ENCODE measurements around the gene ENPP3.
"Not testable (repeated sequence)": the region's sequence is repeated elsewhere in the genome, so short reads cannot be mapped to it uniquely, and the experiment has no call there.

Gene ENPP3

DNA sequence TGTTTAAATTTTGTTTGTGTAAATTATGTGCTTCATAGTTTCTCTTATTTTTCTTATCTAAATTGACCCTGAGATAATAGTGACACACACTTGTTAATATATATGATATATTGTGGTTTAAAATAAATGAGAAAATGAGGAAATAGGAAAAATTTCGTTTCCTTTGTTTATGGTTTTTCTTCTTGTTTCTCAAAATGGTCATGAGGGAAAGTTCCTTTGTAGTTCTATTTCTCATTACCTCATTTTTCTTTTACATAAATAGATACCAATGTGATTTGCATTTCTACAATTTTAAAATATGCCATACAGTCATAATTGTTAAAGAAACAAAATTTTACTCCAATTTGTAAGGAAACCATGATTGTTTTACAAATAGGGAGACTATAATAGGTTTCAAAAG lies 54.9 kb downstream of the ENPP3 start:
- DNase-seq, result no peak

DNA sequence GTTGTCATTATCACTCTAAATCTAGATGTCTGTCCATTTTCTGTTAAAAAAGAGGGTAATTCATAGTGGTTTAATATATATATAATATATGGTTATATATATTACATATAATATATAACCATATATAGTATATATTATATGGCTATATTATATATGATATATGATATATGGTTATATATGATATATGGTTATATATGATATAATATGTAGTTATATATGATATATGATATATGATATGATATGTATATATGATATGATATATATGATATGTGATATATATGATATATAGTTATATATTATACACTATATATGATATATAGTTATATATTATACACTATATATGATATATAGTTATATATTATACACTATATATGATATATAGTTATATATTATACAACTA lies 55.5 kb downstream of the ENPP3 start:
- DNase-seq, result no peak

DNA sequence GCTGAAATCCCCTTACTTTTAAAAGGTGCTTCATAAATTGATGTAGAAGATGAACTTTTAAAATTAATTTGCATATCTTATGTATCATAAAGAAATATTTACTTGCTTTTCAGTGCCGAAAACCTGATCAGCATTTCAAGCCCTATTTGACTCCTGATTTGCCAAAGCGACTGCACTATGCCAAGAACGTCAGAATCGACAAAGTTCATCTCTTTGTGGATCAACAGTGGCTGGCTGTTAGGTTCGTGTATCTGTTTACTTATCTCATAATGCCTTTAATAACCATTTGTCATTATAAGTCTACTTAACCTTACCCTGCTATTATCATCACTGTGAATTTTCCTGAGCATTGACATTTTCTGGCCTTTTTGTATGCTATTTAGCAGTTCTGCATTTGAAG lies 56.3 kb downstream of the ENPP3 start:
- DNase-seq, result no peak

DNA sequence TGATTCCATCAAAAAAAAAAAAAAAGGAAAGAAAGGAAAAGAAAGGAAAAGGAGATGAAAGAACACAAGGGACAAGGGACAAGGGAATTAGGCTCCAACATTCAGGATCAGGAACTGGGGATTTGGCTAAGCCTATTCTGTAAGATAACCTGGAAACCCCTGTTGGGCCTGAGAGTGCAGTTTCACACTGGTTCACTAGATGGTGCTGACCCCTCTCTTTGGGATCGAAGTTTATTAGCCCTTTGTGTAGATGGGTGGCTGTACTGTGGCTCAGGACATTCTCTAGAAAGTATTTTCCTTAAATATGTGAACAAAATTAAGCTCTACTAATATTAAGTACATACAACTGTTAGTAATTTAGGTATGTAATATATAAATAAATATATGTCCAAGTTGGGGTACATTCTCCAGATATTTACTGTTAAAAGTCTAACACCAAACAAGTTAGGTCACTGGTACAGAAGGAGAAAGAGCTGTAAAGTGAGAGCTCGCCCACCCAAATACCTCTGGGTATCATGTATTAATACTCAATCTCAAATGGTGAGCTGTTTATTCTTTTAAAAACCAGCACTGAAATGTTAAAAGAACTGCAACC lies 57.8 kb downstream of the ENPP3 start:
- DNase-seq, result peak; percentile 28

DNA sequence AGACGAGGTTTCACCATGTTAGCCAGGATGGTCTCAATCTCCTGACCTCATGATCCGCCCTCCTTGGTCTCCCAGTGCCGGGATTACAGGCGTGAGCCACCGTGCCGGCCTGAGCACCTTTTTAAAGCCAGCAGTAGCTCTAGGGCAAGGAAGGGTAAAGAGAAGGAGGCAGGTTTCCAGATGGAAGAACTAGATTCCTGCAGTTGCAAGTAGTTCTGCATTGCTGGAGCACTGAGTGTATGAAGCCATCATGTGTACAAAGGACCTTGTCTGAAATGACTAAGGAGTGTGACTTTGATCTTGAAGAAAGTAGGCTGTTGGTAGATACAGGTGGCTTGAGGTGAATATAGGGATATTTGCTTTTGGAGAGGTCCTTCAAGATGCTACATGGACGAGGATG lies 59.9 kb downstream of the ENPP3 start:
- no peak for DNase-seq

DNA sequence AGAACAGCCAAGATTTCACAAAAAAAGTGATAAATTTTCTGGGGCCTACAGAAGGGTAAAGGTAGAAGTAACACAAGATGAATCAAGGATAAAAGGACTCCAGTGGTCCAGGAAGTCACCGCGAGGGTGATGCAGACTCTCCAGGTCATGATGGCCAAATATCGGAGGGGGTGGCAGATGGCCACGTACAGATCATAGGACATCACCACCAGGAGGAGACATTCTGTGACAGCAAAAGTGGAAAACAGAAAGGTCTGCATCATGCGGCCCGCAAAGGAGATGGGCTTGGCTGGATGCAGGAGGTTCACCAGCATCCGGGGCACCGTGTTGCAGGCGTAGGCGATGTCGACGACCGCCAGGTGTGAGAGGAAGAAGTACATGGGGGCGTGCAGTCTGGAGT lies 63.7 kb downstream of the ENPP3 start:
- DNase-seq, result not testable (repeated sequence)

DNA sequence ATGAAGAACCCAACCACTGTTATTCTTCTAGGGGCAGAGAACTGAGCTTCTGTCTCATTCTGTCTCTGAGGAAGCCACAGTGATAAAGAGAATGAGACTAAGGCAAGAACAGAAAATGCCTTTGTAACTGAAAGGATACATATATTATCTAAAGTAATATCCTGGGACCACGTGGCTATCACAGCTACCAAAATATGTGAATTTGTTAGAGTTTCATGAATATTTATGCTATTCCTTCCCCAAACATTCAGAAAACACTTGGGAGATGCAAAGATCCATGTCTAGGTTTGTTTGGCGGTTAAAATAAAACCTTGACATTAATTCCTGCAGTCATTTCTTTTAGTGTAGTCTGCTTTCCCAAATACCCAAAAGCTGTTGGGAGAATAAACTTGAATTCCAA lies 66.8 kb downstream of the ENPP3 start:
- not testable (repeated sequence) for DNase-seq

DNA sequence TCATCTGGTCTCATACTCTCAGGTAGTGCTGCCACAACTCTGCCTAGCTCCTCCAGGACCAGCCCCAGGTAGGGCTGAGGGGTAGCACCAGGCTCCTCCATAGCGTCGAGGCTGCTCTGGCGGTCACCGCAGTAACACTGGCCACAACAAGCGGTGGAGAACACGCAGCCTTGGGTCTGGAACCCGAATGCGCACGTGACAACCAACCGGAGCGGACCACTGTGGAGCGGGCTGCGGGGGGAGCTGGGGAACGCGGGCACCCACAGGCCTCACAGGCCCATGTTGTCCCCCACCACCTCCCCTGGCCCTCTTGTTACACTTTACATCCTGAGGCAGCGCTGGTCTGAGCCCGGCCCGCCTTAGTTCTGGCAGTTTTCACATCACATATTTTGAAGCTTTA lies 73.8 kb downstream of the ENPP3 start, which contains the start of gene CTAGE9:
Gene CTAGE9 (minus strand): TSS at position 101 of the 400 bp plus-strand sequence. CDS start 0 bp downstream, at position 101.
- not testable (repeated sequence) for DNase-seq

DNA sequence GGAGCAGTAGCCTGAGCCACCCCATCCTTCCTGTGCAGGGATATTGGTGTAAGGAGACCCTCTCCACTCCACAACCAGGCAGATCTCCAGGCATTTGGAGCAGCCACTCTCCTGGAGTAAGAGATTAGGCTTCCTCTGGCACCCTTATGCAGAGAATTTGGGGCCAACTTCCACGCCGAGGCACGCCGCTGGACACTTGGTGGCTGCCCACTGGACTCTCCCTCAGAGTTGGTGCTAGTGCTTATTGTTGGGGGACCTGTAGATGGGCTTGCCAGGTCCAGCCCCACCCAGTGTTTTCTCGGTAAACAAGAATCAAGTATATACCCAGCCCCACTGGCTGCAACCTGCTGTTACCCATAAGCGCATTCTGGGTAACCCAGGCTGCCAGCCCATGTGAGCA lies 78.5 kb downstream of the ENPP3 start:
- not testable (repeated sequence) for DNase-seq

DNA sequence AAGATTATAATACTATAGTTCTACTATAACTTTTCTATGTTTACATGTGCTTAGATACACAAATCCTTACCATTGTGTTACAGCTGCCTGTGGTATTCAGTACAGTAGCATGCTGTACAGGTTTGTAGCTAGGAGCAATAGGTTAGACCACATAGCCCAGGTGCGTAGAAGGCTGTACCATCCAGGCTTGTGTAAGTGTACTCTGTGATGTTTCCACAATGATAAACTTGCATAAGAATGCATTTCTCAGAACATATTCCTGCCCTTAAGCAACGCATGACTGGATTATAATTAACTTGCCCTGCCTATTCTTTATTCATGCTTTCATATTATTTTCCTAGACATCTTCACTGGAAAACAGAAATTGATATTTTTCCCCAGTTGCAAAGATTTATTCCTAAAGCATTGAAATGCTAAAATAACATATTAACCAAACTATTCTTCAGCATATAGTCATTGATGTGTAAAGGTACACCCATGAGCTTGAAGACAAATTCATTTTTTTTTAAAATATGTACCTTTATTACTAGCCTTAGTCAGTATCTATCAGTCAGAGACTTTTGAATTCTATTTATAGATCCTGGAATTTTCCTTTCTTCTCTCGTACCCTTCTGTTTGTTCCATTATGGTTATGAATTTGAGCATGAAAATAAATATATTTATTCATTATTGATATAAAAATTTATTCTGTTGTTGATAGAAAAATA lies 80.9 kb downstream of the ENPP3 start:
- no peak for DNase-seq

DNA sequence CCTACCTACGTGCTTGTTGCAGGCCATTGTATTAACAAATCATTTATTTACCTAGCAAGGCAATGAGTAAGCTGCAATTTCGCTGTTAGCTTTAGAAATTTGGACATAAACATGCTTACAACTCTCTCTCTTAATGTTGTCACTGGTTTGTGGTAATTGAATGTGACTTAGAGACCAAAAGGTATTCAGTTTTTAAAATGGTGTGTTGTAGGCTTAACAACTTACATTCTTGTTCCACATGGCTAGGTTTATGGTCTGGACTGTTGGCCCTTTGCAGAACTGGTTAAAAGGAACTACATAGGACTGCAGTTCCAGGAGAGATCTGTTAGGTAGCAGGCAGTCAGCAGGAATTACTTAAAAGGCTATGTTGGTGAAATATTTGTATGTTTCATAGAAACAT lies 84.1 kb downstream of the ENPP3 start:
- no peak for DNase-seq

DNA sequence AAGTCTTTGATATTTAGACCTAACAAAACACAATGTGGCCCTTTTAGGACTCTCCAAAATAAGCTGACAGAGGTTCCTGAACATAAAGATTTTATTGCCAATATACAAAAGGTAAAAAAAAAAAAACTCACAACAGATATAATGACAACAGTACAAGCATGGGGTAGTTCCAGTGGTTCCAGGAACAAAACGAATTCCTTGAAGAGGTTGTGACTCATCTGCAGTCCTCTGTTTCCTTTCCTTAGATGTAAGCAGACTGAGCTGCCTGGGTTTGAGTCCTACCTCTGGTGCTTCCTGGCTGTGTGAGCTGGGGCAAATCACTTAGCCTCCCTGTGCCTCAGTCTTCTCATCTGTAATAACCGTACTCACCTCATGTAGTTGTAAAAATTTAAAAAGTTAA lies 87.0 kb downstream of the ENPP3 start:
- no peak for DNase-seq

DNA sequence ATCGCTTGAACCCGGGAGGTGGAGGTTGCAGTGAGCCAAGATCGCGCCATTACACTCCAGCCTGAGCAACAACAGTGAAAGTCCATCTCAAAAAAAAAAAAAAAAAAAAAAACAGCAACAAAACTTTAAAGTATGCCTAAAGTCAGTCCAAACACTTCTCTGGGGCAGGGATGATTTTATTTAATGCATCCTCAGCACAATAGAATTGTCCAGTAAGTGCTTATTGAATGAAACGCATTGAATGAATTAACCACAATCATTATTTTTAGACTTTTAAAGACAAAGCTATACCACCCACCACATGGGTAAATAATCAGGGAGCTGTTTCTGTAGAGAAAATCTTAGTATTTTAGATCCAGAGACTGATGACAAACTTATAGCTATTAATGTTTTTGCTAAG lies 90.4 kb downstream of the ENPP3 start:
- no peak for DNase-seq

DNA sequence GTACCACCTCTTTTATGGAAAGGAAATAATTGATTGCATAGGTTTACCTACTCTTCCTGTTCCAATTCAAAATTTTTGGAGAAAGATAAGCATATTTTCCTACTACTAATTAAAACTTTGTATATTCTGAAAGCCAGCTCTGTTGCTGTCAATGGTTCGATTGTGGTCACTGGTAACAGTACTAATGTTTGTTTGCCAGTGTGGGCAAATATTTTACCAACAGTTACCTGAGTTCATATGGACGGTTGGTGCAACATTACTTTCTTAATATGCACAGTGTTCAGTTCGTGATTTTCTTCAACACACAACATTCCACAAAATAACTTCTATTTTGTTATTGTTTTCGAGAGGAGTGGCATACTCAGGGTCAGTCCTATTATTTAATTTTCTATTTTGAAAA lies 90.8 kb downstream of the ENPP3 start:
- no peak for DNase-seq

DNA sequence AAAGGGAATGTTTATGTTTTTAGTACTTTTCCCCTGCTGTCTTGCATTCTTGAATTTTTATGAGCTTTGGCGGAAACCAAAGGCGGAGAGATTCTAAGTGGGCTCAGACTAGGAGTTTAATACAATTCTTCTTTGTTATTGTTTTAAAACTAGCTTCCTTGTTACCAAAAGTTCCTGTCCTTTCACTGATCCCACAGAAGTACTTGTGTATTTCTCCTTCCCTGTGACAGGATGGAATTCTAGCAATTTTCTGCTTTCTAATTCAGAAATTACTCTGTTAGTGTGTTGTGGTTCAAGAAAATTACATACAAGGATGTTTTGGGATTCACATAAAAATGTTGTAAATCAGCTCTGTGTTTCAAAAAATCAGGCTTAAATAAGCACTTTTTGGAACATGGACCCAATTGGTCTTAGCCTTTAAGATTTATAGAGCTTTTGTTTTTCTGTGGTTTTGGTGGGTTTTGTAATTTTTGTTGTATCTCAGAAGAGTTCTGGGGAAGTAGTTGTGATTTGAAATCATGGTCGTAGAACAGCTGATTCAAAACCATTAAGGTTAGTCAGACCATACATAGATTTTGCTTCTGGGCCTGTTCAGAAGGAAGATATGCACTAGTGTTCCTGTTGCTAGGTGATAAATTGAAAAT lies 91.3 kb downstream of the ENPP3 start:
- DNase-seq, result no peak

DNA sequence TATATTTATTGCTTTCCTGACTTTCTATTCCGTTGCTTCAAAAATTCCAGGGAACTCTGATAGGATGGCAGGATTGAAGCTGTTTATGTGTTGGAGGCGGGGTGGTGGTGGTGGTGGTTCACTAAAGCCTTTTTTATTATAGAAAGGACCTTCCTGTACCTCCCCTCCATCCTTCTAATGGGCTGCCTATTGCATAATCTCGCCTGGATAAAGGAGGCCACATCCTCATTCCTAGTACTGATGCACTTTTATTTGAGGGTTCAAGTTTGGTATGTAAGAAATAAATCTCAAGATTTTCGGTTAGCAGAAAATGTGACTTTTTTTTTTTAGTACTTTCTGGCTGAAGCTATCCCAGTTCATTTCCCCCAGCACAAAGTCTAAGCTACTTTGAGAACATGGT lies 92.4 kb downstream of the ENPP3 start:
- DNase-seq, result no peak

DNA sequence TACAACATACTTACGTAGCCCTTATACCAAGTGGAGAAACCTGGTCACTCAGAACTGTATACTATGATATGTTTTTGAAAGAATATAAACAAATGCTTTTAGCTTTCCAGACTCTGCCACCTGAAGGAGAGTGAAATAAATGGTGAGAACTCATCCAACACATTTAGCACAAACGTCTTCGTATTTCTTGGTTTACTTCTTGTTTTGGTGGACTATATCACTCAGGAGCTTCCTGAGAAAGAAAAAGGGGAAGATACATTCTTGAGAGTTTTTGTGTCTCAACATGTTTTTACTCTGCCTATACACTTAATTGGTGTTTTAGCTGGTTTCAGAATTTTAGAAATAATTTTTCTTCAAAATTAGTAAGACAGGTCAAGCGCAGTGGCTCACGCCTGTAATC lies 93.2 kb downstream of the ENPP3 start:
- DNase-seq, result no peak

DNA sequence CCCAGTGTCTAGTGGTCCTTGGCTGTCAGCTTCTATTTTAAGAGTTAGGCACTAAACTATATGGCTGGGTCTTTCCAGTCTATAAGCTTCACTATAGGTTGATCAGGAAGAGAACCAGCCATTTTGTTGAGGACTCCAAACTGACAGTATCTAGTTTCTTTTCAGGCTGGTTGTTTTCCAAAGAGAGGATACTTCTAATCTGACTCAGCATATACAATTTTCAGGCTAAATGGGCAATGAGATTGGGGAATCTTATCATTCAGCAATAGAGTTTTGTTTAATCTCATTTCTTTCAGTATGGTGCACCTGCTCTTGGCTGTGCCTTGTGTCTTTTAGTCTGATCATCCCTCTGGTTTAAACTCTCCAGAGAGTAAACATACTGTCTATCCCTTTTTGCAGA lies 94.1 kb downstream of the ENPP3 start:
- no peak for DNase-seq

DNA sequence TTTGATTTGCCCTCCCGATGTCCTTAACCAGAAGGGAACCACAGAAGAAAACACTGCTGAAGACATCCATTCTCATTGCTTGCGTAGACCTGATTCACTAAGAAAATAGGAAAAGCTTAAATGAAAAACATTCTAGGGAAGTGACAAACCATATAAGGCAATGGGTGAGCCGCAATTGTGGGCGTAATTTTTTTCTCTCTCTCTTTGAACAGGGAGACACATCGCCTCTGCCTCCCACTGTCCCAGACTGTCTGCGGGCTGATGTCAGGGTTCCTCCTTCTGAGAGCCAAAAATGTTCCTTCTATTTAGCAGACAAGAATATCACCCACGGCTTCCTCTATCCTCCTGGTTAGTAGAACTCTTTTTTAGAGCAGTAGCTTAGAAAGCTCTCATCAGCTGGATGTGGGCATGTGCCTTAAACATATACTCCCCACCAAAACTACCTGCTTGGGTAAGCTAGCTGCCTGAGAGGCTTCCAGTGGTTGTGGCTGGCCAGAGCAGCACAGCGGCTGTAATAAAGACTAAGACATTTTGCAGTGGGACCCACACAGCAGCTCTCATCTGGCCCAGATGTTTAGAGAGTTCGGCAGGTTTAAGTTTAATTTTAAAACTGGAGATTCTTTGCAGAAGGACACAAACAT lies 96.4 kb downstream of the ENPP3 start:
- no peak for DNase-seq

DNA sequence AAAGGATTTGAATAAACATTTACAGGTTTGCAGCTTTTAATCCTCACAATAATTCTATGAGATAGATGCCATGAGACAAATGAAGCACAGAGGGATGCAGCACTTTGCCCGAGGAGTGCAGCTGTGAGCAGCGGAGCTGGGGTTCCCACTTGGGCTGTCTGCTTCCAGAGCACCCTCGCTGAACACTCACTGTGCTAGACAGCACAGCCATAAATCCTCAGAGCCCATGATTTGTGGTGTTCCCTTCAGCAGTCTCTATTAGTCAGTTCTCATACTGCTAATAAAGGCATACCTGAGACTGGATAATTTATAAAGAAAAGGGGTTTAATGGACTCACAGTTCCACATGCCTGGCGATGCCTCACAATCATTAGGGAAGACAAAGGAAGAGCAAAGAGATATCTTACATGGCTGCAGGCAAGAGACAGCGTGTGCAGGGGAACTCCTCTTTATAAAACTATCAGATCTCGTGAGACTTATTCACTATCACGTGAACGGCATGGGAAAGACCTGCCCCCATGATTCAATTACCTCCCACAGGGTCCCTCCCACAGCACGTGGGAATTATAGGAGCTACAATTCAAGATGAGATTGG lies 99.0 kb downstream of the ENPP3 start:
- DNase-seq, result no peak

DNA sequence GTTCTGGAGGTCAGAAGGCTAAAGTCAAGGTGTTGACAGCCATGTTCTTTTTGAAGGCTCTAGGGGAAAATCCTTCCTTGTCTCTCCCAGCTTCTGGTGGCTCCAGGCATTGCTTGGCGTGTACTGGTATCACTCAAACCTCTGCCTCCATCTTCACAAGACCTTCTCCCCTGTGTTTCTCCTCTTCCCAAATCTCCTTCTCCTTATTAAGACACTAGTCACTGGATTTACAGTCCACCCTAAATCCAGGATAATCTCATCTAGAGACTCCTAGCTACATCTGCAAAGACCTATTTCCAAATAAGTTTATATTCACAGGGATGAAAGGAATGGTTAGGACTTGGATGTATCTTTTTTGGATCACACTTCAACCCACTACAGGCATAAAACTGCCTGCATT lies 99.7 kb downstream of the ENPP3 start:
- no peak for DNase-seq

DNA sequence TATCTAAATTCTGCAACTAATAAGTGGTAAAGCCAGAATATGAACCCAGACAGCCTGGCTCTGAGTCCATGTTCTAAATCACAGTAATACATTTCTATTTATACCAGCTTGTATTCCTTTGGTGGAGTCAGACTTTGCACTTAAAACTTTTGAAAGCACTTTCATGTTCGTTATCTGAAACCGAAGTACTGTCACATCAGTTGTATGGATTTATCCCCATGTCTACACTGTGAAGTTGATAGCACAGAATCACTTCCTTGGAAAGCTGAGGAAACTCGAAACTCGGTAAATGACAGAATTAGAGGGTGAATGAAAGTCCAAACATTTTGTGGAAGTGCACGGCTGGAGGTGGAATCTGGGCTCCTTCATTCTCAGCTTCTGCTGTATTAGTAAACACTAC lies 102.0 kb downstream of the ENPP3 start:
- no peak for DNase-seq

DNA sequence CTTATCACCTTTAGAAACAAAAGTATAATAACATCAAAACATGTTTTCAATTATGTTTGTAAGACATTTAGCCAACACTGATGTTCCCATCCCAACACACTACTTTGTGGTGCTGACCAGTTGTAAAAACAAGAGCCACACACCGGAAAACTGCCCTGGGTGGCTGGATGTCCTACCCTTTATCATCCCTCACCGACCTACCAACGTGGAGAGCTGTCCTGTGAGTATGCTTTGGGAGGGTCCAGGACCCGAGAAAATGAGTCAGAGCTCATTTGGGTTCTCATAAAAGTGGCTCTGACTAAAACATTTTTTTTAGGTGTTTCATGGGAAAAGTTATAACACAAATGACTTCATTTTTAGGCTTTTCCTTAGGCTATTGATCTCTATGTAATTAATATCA lies 103.1 kb downstream of the ENPP3 start:
- DNase-seq, result no peak

Data from CD4-positive, alpha-beta T cell treated with Interleukin-21 for 1 hour (primary cell).